HG03139 (cell line): Measurements from ENCODE around the gene CFAP97D1.

ENCODE experiments used
- ATAC-seq: cut with Tn5 transposase; IDR thresholded peaks from one replicate; pipeline ENCODE4 v1.9.1; 2021; ENCODE audit not compliant: unreplicated experiment

Gene CFAP97D1

GRCh38 chr17:43823350-43824084 lies 43.3 kb downstream of the CFAP97D1 start:
- ATAC-seq: no peak

- no peak for ATAC-seq
Measured at GRCh38 chr17:43825567-43825966, 45.3 kb downstream of the CFAP97D1 start.

- no peak for ATAC-seq
Measured at GRCh38 chr17:43826206-43826605, 46.0 kb downstream of the CFAP97D1 start.

- ATAC-seq: no peak
Measured at GRCh38 chr17:43827596-43827995, 47.4 kb downstream of the CFAP97D1 start.

GRCh38 chr17:43829738-43830137 lies 49.5 kb downstream of the CFAP97D1 start:
- no peak for ATAC-seq

GRCh38 chr17:43830510-43831140 lies 50.4 kb downstream of the CFAP97D1 start:
- ATAC-seq: no peak

GRCh38 chr17:43831633-43832032 lies 51.4 kb downstream of the CFAP97D1 start:
- ATAC-seq: no peak

- no peak for ATAC-seq
Measured at GRCh38 chr17:43832168-43832975, 52.1 kb downstream of the CFAP97D1 start.

- ATAC-seq: no peak
Measured at GRCh38 chr17:43832976-43833829, 53.0 kb downstream of the CFAP97D1 start, which contains the start of gene MPP3. Gene MPP3 (minus strand): TSS chr17:43833146. CDS start chr17:43831906, 1,240 bp downstream.

- ATAC-seq: no peak
Measured at GRCh38 chr17:43834106-43834505, 53.9 kb downstream of the CFAP97D1 start.
